K562 (cell line): Measurements from ENCODE around the gene TMEM273. TPM values are rescaled to one million over a fixed set of nuclear protein-coding genes. Genes with fewer than 3 reads are reported as not detected.

Experiments used
- ATAC-seq: fragments of 200-7000 bp; cut with Tn5 transposase; 3 replicates; pipeline ENCODE4 v1.9.1; 2020; ENCODE audit warnings: moderate library complexity
- BruUV-seq: library from RNA; stranded (reverse); fragments of 400-500 nt; replicated peaks from 2 replicates; lab custom pipeline; 2021; lab: Mats Ljungman, UMichigan
- CTCF ChIA-PET: fragments of 300-600 bp; formaldehyde crosslinking; extraction: SDS; loops from one replicate; lab custom pipeline; 2021; ENCODE audit warnings: low intra/inter-chr PET ratio; lab: Yijun Ruan, JAX
- POLR2A ChIA-PET: fragments of 300-600, 350-650 bp; sonication (Branson Sonifier 250); formaldehyde crosslinking; extraction: SDS; loops from one replicate; lab custom pipeline; 2021; ENCODE audit warnings: antibody characterized with exemption, inconsistent platforms; lab: Yijun Ruan, JAX
- DNase-seq, 4 experiments: peaks; one replicate each; pipeline versions ENCODE4 v3.0.0 to v3.0.0-alpha.2; 2011 to 2018; ENCODE audit warnings: low spot score in 3 of 4, mixed read lengths in 3 of 4; ENCODE audit errors: extremely low read depth in 1 of 4
- FAIRE-seq: peaks from 2 replicates; lab custom pipeline; 2011; peaks lifted over from hg19 to GRCh38; lab: Jason Lieb, UNC
- H2AFZ ChIP-seq: 2 replicates; pipeline ENCODE4 v1.6.0; 2011; ENCODE audit warnings: low read depth, low read length, control low read depth, inconsistent platforms
- H3K27ac ChIP-seq: fragments of 200-600 bp; 3 replicates; pipeline ENCODE4 v1.8.0; 2011; ENCODE audit warnings: low read depth, mild to moderate bottlenecking, control low read depth, inconsistent platforms, low read length, moderate library complexity, mixed read lengths; ENCODE audit errors: extremely low read depth
- H3K27me3 ChIP-seq, 2 experiments: fragments of 300-600 bp in 1 of 2; 2 replicates in 1 of 2; 3 replicates in 1 of 2; pipeline versions ENCODE4 v1.6.0 to v1.8.0; 2011; ENCODE audit warnings: inconsistent platforms in 2 of 2, low read length in 2 of 2, mild to moderate bottlenecking in 1 of 2, mixed read lengths in 1 of 2, moderate library complexity in 1 of 2; ENCODE audit not compliant: control insufficient read depth in 2 of 2, insufficient read depth in 2 of 2
- H3K36me3 ChIP-seq: fragments of 300-600 bp; 3 replicates; pipeline ENCODE4 v1.8.0; 2011; ENCODE audit warnings: mild to moderate bottlenecking, low read length, inconsistent platforms; ENCODE audit not compliant: control insufficient read depth, insufficient read depth
- H3K4me1 ChIP-seq, 2 experiments: fragments of 200-600 bp in 1 of 2; replicated peaks in 1 of 2; 2 replicates in 1 of 2; 3 replicates in 1 of 2; pipeline versions ENCODE4 v1.5.1 to v1.8.0; 2011; ENCODE audit warnings: inconsistent platforms in 2 of 2, low read length in 2 of 2, mild to moderate bottlenecking in 1 of 2, mixed read lengths in 1 of 2, moderate library complexity in 1 of 2; ENCODE audit not compliant: control insufficient read depth in 2 of 2, insufficient read depth in 2 of 2
- H3K4me2 ChIP-seq: 2 replicates; pipeline ENCODE4 v1.6.1; 2011; ENCODE audit warnings: low read length, control low read depth, inconsistent platforms, mixed read lengths; ENCODE audit not compliant: insufficient read depth
- H3K4me3 ChIP-seq: fragments of 200-600 bp; sonication (generic), shearing (Covaris generic); 2 replicates; pipeline ENCODE4 v1.5.1; 2016; ENCODE audit warnings: control low read depth, inconsistent platforms
- H3K79me2 ChIP-seq: fragments of 200-600 bp; 3 replicates; pipeline ENCODE4 v1.8.0; 2011; ENCODE audit warnings: low read length, inconsistent platforms; ENCODE audit not compliant: control insufficient read depth, insufficient read depth
- H3K9ac ChIP-seq, 2 experiments: 2 replicates each; pipeline versions ENCODE4 v1.6.0 to v1.6.1; 2011; ENCODE audit warnings: low read depth in 2 of 2, low read length in 2 of 2, control low read depth in 1 of 2, inconsistent platforms in 1 of 2, mild to moderate bottlenecking in 1 of 2, mixed read lengths in 1 of 2; ENCODE audit not compliant: insufficient read depth in 1 of 2
- H3K9me1 ChIP-seq: one replicate; pipeline ENCODE4 v1.6.0; 2011; ENCODE audit warnings: inconsistent platforms, mild to moderate bottlenecking, low read length, moderate library complexity; ENCODE audit not compliant: control insufficient read depth, insufficient read depth
- H3K9me3 ChIP-seq: replicated peaks from 2 replicates; pipeline ENCODE4 v1.5.1; 2011; ENCODE audit warnings: low read depth, low read length, inconsistent platforms; ENCODE audit not compliant: control insufficient read depth, insufficient read depth
- H4K20me1 ChIP-seq: replicated peaks from 2 replicates; pipeline ENCODE4 v1.6.1; 2011; ENCODE audit warnings: low read length, inconsistent platforms, mixed read lengths; ENCODE audit not compliant: control insufficient read depth, insufficient read depth
- CBX3 ChIP-seq, 2 experiments: IDR thresholded peaks; 1 replicate in 1 of 2; 2 replicates in 1 of 2; pipeline ENCODE4 v1.6.1; 2012; ENCODE audit warnings: inconsistent platforms in 2 of 2, low read length in 2 of 2, borderline replicate concordance in 1 of 2, control low read depth in 1 of 2
- MCM3 ChIP-seq: fragments of 450-650 bp; IDR thresholded peaks from 2 replicates; pipeline ENCODE4 v1.6.1; 2016
- NCOR1 ChIP-seq: fragments of 450-650 bp; IDR thresholded peaks from 2 replicates; pipeline ENCODE4 v1.6.1; 2016; ENCODE audit warnings: mild to moderate bottlenecking, moderate library complexity
- SPI1 ChIP-seq: IDR thresholded peaks from 2 replicates; pipeline ENCODE4 v1.6.1; 2011; ENCODE audit warnings: low read depth, low read length, control low read depth, borderline replicate concordance
- WGBS: fragments of 100-300 bp; shearing (Covaris generic); methylation state at CpG from one replicate; pipeline ENCODE4 v1.1.6; 2016; ENCODE audit warnings: low coverage, mixed read lengths; ENCODE audit not compliant: insufficient coverage; ENCODE audit errors: missing lambda C conversion rate; 5-methylcytosine and 5-hydroxymethylcytosine counted together
- in situ Hi-C: fragments of 300-500 bp; cut with MboI; formaldehyde crosslinking; loops from 4 replicates; pipeline ENCODE4 v1.15.0; 2018; ENCODE audit warnings: inconsistent platforms, mixed read lengths
- intact Hi-C: fragments of 100-400 bp; cut with micrococcal nuclease; formaldehyde crosslinking; loops from 2 replicates; pipeline ENCODE4 v1.14.2; 2022
- polyA plus RNA-seq, 8 experiments: library from polyadenylated mRNA; depleted of rRNA in 4 of 8; stranded (reverse) in 5 of 8; unstranded in 3 of 8; fragments of >200 nt; fragmentation: Nextera tagmentation in 2 of 8; fragmentation: Illumina TruSeq in 1 of 8; extraction: Ambion mirVana in 2 of 8; extraction: Trizol in 1 of 8; gene quantifications; 2 replicates each; pipeline versions ENCODE4 v1.2.1 to v1.2.3, GENCODE V29; 2011 to 2014; ENCODE audit warnings: inconsistent platforms in 1 of 8, missing spikeins in 1 of 8
- total RNA-seq, 7 experiments: library from RNA; depleted of rRNA in 6 of 7; stranded (reverse); fragments of >200 nt in 6 of 7; fragmentation: Illumina TruSeq in 2 of 7; extraction: Trizol in 2 of 7; gene quantifications; 2 replicates each; pipeline versions ENCODE4 v1.2.1 to v1.2.3, GENCODE V29; 2011 to 2021; ENCODE audit warnings: low replicate concordance in 1 of 7
- TF ChIP-seq, protein P1 (sequence below): fragments of 450-650 bp; IDR thresholded peaks from 2 replicates; pipeline ENCODE4 v1.6.1; 2017; ENCODE audit warnings: mild to moderate bottlenecking, moderate library complexity
- TF ChIP-seq, protein P2 (sequence below): conservative IDR thresholded peaks from 2 replicates; pipeline ENCODE4 v1.6.1; 2011; ENCODE audit warnings: low read depth, mild to moderate bottlenecking, low read length; ENCODE audit not compliant: control insufficient read depth
- TF ChIP-seq, protein P3 (sequence below): sonication (generic); formaldehyde crosslinking; IDR thresholded peaks from 2 replicates; pipeline ENCODE4 v1.8.0; 2023; ENCODE audit warnings: mild to moderate bottlenecking, missing genetic modification reagents
- TF ChIP-seq, protein P4 (sequence below), 2 experiments: fragments of 450-650 bp; IDR thresholded peaks; 2 replicates each; pipeline ENCODE4 v1.6.1; 2018; ENCODE audit warnings: mild to moderate bottlenecking in 2 of 2, low read depth in 1 of 2; ENCODE audit not compliant: partially characterized antibody in 2 of 2
- TF ChIP-seq, protein P5 (sequence below): fragments of 450-650 bp; formaldehyde crosslinking; IDR thresholded peaks from 2 replicates; pipeline ENCODE4 v1.4.0; 2020; ENCODE audit warnings: mild to moderate bottlenecking, moderate library complexity

TMEM273 gene
- total and polyA plus RNA-seq, 9 of the 15 experiments (the other 6 are each of a cell fraction or from before 2014, with no cell fraction given), result 39.2 to 131 (median 95.6) TPM

DNA sequence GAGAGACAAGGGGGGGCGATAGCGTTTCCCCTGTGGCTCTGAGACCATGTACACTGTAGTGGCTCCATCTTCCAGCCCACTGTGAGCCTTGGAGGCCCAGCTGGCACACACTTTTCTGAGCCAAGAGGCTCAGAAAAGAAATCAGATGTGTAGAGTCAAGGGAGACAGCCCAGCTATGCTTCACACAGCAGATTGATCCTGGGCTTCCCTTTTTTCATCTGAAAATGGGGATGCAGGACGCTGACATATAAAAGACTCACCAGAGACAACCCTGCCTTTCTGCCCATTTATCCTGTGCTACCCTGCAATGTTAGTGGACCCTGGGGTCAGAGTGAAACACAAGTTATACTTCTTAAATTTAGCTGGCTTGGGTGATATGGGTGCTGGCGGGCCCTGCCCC is 14.3 kb downstream of the TMEM273 start:
- intact Hi-C loops, result loop anchor here (5.0 kb wide), 1 partner anchor 103 kb away; no protein-coding TSS in a partner anchor
- no TSS peak for BruUV-seq
- FAIRE-seq (no peak), DNase-seq (no peak), ATAC-seq (no peak)
- peak overlapping the region; percentile 32; the same call in 1 of the 2 replicates for H2AFZ ChIP-seq
- H3K36me3 ChIP-seq, result peaks cover 29% of the 10 kb centered on the region; the same call in 1 of the 3 replicates
- CTCF ChIA-PET, result no interaction called here
- H3K9me1 ChIP-seq, result peaks cover 12% of the 10 kb centered on the region
- peaks cover 77% of the 10 kb centered on the region for H3K79me2 ChIP-seq
- POLR2A ChIA-PET, result interaction anchor here (0.5 to 4.1 kb wide), 12 partner anchors 8 to 1810 kb away, joined by 3 to 30 read pairs (median 4); partner anchors contain the start of gene TMEM273
- H3K27ac ChIP-seq, result peak overlapping the region; percentile 54
- whole genome bisulfite sequencing, result 32% methylated on average over 4 of the region's 4 CpGs
- no peaks in the 10 kb centered on the region for H4K20me1 ChIP-seq
- H3K4me2 ChIP-seq, result peak overlapping the region; percentile 68
- H3K9me3 ChIP-seq, result no peaks in the 10 kb centered on the region
- no peak overlapping the region for H3K4me3 ChIP-seq
- no peaks in the 10 kb centered on the region for H3K27me3 ChIP-seq
- peak overlapping the region; percentile 31 to 54 for H3K9ac ChIP-seq
- H3K4me1 ChIP-seq, result peaks cover 85 to 97% of the 10 kb centered on the region in 2 experiments
- in situ Hi-C loops, result no loop called here
- TF ChIP-seq, protein P1, sequence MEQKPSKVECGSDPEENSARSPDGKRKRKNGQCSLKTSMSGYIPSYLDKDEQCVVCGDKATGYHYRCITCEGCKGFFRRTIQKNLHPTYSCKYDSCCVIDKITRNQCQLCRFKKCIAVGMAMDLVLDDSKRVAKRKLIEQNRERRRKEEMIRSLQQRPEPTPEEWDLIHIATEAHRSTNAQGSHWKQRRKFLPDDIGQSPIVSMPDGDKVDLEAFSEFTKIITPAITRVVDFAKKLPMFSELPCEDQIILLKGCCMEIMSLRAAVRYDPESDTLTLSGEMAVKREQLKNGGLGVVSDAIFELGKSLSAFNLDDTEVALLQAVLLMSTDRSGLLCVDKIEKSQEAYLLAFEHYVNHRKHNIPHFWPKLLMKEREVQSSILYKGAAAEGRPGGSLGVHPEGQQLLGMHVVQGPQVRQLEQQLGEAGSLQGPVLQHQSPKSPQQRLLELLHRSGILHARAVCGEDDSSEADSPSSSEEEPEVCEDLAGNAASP, result no peak
- TF ChIP-seq NCOR1, result no peak
- TF ChIP-seq, protein P2, sequence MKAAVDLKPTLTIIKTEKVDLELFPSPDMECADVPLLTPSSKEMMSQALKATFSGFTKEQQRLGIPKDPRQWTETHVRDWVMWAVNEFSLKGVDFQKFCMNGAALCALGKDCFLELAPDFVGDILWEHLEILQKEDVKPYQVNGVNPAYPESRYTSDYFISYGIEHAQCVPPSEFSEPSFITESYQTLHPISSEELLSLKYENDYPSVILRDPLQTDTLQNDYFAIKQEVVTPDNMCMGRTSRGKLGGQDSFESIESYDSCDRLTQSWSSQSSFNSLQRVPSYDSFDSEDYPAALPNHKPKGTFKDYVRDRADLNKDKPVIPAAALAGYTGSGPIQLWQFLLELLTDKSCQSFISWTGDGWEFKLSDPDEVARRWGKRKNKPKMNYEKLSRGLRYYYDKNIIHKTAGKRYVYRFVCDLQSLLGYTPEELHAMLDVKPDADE, result no peak
- TF ChIP-seq, protein P3, sequence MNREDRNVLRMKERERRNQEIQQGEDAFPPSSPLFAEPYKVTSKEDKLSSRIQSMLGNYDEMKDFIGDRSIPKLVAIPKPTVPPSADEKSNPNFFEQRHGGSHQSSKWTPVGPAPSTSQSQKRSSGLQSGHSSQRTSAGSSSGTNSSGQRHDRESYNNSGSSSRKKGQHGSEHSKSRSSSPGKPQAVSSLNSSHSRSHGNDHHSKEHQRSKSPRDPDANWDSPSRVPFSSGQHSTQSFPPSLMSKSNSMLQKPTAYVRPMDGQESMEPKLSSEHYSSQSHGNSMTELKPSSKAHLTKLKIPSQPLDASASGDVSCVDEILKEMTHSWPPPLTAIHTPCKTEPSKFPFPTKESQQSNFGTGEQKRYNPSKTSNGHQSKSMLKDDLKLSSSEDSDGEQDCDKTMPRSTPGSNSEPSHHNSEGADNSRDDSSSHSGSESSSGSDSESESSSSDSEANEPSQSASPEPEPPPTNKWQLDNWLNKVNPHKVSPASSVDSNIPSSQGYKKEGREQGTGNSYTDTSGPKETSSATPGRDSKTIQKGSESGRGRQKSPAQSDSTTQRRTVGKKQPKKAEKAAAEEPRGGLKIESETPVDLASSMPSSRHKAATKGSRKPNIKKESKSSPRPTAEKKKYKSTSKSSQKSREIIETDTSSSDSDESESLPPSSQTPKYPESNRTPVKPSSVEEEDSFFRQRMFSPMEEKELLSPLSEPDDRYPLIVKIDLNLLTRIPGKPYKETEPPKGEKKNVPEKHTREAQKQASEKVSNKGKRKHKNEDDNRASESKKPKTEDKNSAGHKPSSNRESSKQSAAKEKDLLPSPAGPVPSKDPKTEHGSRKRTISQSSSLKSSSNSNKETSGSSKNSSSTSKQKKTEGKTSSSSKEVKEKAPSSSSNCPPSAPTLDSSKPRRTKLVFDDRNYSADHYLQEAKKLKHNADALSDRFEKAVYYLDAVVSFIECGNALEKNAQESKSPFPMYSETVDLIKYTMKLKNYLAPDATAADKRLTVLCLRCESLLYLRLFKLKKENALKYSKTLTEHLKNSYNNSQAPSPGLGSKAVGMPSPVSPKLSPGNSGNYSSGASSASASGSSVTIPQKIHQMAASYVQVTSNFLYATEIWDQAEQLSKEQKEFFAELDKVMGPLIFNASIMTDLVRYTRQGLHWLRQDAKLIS (CRISPR knock-in tag), result no peak
- TF ChIP-seq, protein P4, sequence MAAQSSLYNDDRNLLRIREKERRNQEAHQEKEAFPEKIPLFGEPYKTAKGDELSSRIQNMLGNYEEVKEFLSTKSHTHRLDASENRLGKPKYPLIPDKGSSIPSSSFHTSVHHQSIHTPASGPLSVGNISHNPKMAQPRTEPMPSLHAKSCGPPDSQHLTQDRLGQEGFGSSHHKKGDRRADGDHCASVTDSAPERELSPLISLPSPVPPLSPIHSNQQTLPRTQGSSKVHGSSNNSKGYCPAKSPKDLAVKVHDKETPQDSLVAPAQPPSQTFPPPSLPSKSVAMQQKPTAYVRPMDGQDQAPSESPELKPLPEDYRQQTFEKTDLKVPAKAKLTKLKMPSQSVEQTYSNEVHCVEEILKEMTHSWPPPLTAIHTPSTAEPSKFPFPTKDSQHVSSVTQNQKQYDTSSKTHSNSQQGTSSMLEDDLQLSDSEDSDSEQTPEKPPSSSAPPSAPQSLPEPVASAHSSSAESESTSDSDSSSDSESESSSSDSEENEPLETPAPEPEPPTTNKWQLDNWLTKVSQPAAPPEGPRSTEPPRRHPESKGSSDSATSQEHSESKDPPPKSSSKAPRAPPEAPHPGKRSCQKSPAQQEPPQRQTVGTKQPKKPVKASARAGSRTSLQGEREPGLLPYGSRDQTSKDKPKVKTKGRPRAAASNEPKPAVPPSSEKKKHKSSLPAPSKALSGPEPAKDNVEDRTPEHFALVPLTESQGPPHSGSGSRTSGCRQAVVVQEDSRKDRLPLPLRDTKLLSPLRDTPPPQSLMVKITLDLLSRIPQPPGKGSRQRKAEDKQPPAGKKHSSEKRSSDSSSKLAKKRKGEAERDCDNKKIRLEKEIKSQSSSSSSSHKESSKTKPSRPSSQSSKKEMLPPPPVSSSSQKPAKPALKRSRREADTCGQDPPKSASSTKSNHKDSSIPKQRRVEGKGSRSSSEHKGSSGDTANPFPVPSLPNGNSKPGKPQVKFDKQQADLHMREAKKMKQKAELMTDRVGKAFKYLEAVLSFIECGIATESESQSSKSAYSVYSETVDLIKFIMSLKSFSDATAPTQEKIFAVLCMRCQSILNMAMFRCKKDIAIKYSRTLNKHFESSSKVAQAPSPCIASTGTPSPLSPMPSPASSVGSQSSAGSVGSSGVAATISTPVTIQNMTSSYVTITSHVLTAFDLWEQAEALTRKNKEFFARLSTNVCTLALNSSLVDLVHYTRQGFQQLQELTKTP (IDR thresholded peaks at IDR 0.05; ENCODE audit: low read depth in 1 of 2, partially characterized antibody in 2 of 2), result no peak
- no peak for TF ChIP-seq CBX3 (IDR thresholded peaks at IDR 0.05; ENCODE audit: borderline replicate concordance in 1 of 2, low read length in 2 of 2)
- TF ChIP-seq, protein P5, sequence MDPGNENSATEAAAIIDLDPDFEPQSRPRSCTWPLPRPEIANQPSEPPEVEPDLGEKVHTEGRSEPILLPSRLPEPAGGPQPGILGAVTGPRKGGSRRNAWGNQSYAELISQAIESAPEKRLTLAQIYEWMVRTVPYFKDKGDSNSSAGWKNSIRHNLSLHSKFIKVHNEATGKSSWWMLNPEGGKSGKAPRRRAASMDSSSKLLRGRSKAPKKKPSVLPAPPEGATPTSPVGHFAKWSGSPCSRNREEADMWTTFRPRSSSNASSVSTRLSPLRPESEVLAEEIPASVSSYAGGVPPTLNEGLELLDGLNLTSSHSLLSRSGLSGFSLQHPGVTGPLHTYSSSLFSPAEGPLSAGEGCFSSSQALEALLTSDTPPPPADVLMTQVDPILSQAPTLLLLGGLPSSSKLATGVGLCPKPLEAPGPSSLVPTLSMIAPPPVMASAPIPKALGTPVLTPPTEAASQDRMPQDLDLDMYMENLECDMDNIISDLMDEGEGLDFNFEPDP (CRISPR knock-in tag), result no peak
- TF ChIP-seq MCM3, result no peak
- peak; percentile 57; the same call in 1 of the 2 replicates for TF ChIP-seq SPI1
